Sigmoid colon (tissue), 7 donors: ENCODE results near the gene ACER2. TPM values are rescaled to one million over a fixed set of nuclear protein-coding genes. Genes with fewer than 3 reads are reported as not detected.
"Not testable (repeated sequence)": the region's sequence is repeated elsewhere in the genome, so short reads cannot be mapped to it uniquely, and the experiment has no call there.

Experiments used
- DNase-seq: peaks from one replicate; pipeline ENCODE4 v3.0.0-alpha.2; 2019
- H3K27ac ChIP-seq, 4 donors: fragments of 200-600 bp; sonication (generic); one replicate each; pipeline ENCODE4 v1.5.1; 2016 to 2019; ENCODE audit warnings: mild to moderate bottlenecking in 1 of 4
- H3K27me3 ChIP-seq, 3 donors: fragments of 200-600 bp; sonication (generic); one replicate each; pipeline ENCODE4 v1.5.1; 2019; ENCODE audit warnings: mild to moderate bottlenecking in 1 of 3
- H3K36me3 ChIP-seq, 4 donors: fragments of 200-600 bp; sonication (generic); one replicate each; pipeline ENCODE4 v1.5.1; 2016 to 2019
- H3K4me1 ChIP-seq, 4 donors: fragments of 200-600 bp; sonication (generic); one replicate each; pipeline ENCODE4 v1.5.1; 2017 to 2019
- H3K4me3 ChIP-seq, 4 donors: fragments of 200-600 bp; sonication (generic); one replicate each; pipeline ENCODE4 v1.5.1; 2017 to 2019; ENCODE audit warnings: mild to moderate bottlenecking in 2 of 4, moderate library complexity in 1 of 4
- H3K9me3 ChIP-seq, 4 donors: fragments of 200-600 bp in 3 of 4; sonication (generic) in 3 of 4; one replicate each; pipeline versions ENCODE4 v1.5.1 to v1.6.1; 2013 to 2019
- CTCF ChIP-seq, 4 experiments: fragments of 450-650 bp in 3 of 4; fragments of 200-600 bp in 1 of 4; IDR thresholded peaks; one replicate each; pipeline ENCODE4 v1.5.1; 2016 to 2019; ENCODE audit warnings: antibody characterized with exemption in 4 of 4, mild to moderate bottlenecking in 3 of 4, moderate library complexity in 2 of 4
- EP300 ChIP-seq, 4 donors: sonication (generic); formaldehyde crosslinking; IDR thresholded peaks; one replicate each; pipeline ENCODE4 v1.6.1; 2017; ENCODE audit warnings: antibody characterized with exemption in 4 of 4
- POLR2A ChIP-seq, 2 donors: fragments of 450-650 bp; IDR thresholded peaks; one replicate each; pipeline ENCODE4 v1.6.1; 2016; ENCODE audit warnings: antibody characterized with exemption in 2 of 2, mild to moderate bottlenecking in 2 of 2, moderate library complexity in 2 of 2
- POLR2AphosphoS5 ChIP-seq, 4 donors: sonication (generic); formaldehyde crosslinking; IDR thresholded peaks; one replicate each; pipeline ENCODE4 v1.6.1; 2017; ENCODE audit warnings: antibody characterized with exemption in 4 of 4
- WGBS, 2 donors: extraction: QIAGEN DNeasy Blood & Tissue Kit; methylation state at CpG; one replicate each; pipeline ENCODE4 v1.1.7; 2013; 5-methylcytosine and 5-hydroxymethylcytosine counted together
- intact Hi-C: fragments of 100-400 bp; cut with DNase I; formaldehyde crosslinking; loops from one replicate; pipeline ENCODE4 v1.15.1; 2023
- polyA plus RNA-seq, 3 donors: library from polyadenylated mRNA; stranded (reverse); fragments of 200-250 nt; gene quantifications; one replicate each; pipeline ENCODE4 v1.2.3, GENCODE V29; 2013
- total RNA-seq, 4 donors: library from RNA; depleted of rRNA; stranded (reverse); fragments of >200 nt; gene quantifications; one replicate each; pipeline ENCODE4 v1.1.0, GENCODE V29; 2016
- donor health status: healthy with polysubstance abuse.
- donor health status: Bipolar disorder and iron deficiency.
- donor health status: healthy.

The ACER2 gene
- total and polyA plus RNA-seq, 7 donors, result 1.2 to 4.3 (median 3.1) TPM

- TF ChIP-seq POLR2AphosphoS5 (IDR thresholded peaks at IDR 0.05), result no peak
- no peak for TF ChIP-seq POLR2A (IDR thresholded peaks at IDR 0.05)
- TF ChIP-seq CTCF (IDR thresholded peaks at IDR 0.05), result no peak
- TF ChIP-seq EP300 (IDR thresholded peaks at IDR 0.05), result no peak
- Histone ChIP-seq H3K27ac (no peak overlapping the region), H3K27me3 (no peaks in the 10 kb centered on the region), H3K4me1 (peaks cover 0 to 11% (median 2%) of the 10 kb centered on the region in 4 donors), H3K4me3 (no peak overlapping the region), H3K36me3 (no peaks in the 10 kb centered on the region), H3K9me3 (no peaks in the 10 kb centered on the region)
- no peak for DNase-seq
- intact Hi-C loops, result no loop called here
- 66 to 79% methylated on average over 2 of the region's 2 CpGs for WGBS, 2 donors
These were observed 22.2 kb upstream of the ACER2 start for GRCh38 chr9:19386502-19387044.

- H3K4me1 ChIP-seq, result peaks cover 0 to 11% (median 2%) of the 10 kb centered on the region in 4 donors
- H3K27ac ChIP-seq, result peak overlapping the region in 1 of 4 donors; percentile 16
- no peak for DNase-seq
- 81 to 88% methylated on average over 2 of the region's 2 CpGs for WGBS, 2 donors
- no peak for TF ChIP-seq POLR2A (IDR thresholded peaks at IDR 0.05)
- no peak for TF ChIP-seq POLR2AphosphoS5 (IDR thresholded peaks at IDR 0.05)
- TF ChIP-seq EP300 (IDR thresholded peaks at IDR 0.05), result no peak
- no peak for TF ChIP-seq CTCF (IDR thresholded peaks at IDR 0.05)
- no peaks in the 10 kb centered on the region for H3K9me3 ChIP-seq
- intact Hi-C loops, result no loop called here
- H3K4me3 ChIP-seq, result no peak overlapping the region
- H3K27me3 ChIP-seq, result no peaks in the 10 kb centered on the region
- H3K36me3 ChIP-seq, result no peaks in the 10 kb centered on the region
These were observed 21.5 kb upstream of the ACER2 start for GRCh38 chr9:19387317-19387716.

DNA sequence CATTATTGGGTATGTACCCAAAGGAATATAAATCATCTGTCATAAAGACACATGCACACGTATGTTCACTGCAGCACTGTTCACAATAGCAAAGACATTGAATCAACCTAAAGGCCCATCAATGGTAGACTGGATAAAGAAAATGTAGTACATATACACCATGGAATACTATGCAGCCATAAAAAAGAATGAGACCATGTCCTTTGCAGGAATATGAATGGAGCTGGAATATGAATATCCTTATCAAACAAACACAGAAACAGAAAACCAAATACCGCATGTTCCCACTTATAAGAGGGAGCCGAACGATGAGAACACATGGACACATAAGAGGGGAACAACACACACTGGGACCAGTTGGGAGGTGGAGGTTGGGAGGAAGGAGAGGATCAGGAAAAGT, 19.3 kb upstream of the ACER2 start:
- H3K27me3 ChIP-seq, H3K27ac ChIP-seq, H3K36me3 ChIP-seq, intact Hi-C loops, H3K4me3 ChIP-seq, DNase-seq, H3K9me3 ChIP-seq: not testable (repeated sequence)
- peaks cover 0 to 11% (median 2%) of the 10 kb centered on the region in 4 donors for H3K4me1 ChIP-seq
- 96 to 98% methylated on average over 4 of the region's 4 CpGs for WGBS, 2 donors

- Histone ChIP-seq H3K27me3 (no peaks in the 10 kb centered on the region), H3K9me3 (no peaks in the 10 kb centered on the region), H3K4me3 (no peak overlapping the region), H3K36me3 (no peaks in the 10 kb centered on the region), H3K27ac (no peak overlapping the region), H3K4me1 (no peaks in the 10 kb centered on the region)
- DNase-seq, result no peak
- intact Hi-C loops, result no loop called here
- WGBS, 2 donors, result 12 to 67% methylated on average over 1 of the region's 1 CpG
- TF ChIP-seq EP300 (IDR thresholded peaks at IDR 0.05), result no peak
- no peak for TF ChIP-seq POLR2AphosphoS5 (IDR thresholded peaks at IDR 0.05)
These were observed 11.0 kb upstream of the ACER2 start for GRCh38 chr9:19397845-19398244.

DNA sequence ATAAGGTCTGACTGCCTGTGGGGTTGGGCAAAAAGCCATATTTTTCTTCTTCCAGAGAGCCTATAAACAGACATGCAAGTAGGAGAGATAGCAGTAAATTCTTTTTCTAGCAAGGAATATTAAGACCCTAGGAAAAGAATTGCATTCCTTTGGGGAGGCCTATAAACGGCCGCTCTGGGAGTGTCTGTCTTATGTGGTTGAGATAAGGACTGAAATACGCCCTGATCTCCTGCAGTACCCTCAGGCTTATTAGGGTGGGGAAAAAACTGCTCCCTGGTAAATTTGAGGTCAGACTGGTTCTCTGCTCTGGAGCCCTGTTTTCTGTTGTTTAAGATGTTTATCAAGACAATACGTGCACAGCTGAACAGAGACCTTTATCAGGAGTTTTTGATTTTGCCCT, 5.6 kb upstream of the ACER2 start:
- H3K4me3 ChIP-seq, H3K27me3 ChIP-seq, H3K27ac ChIP-seq, H3K36me3 ChIP-seq, intact Hi-C loops, DNase-seq, H3K4me1 ChIP-seq, H3K9me3 ChIP-seq: not testable (repeated sequence)
- 59 to 83% methylated on average over 4 of the region's 4 CpGs for WGBS, 2 donors

GRCh38 chr9:19404283-19405075, 4.3 kb upstream of the ACER2 start:
- DNase-seq, result no peak
- WGBS, 2 donors, result 52 to 74% methylated on average over 4 of the region's 4 CpGs
- H3K27ac ChIP-seq, result no peak overlapping the region

More at GRCh38 chr9:19404283-19405075, 4.3 kb upstream of the ACER2 start:
- H3K27me3 ChIP-seq, result no peaks in the 10 kb centered on the region
- intact Hi-C loops, result no loop called here
- TF ChIP-seq POLR2AphosphoS5 (IDR thresholded peaks at IDR 0.05) (no peak), POLR2A (IDR thresholded peaks at IDR 0.05) (no peak), EP300 (IDR thresholded peaks at IDR 0.05) (no peak), CTCF (IDR thresholded peaks at IDR 0.05) (no peak)
- no peaks in the 10 kb centered on the region for H3K36me3 ChIP-seq
- H3K4me1 ChIP-seq, result peaks cover 0 to 10% (median 2%) of the 10 kb centered on the region in 4 donors
- H3K4me3 ChIP-seq, result no peak overlapping the region
- no peaks in the 10 kb centered on the region for H3K9me3 ChIP-seq
